HL-60/S4 (cell line): ENCODE data around the gene USP25.

Experiments
- in situ Hi-C: fragments of 300-500 bp; cut with MboI; formaldehyde crosslinking; loops from 2 replicates; pipeline ENCODE4 v1.14.3; 2022; ENCODE audit warnings: low sequenced_read_pairs

The USP25 gene

GRCh38 chr21:15730484-15731242, 881 bp downstream of the USP25 start:
- in situ Hi-C loops, result loop anchor here (10.0 kb wide), 1 partner anchor 46 kb away; no protein-coding TSS in a partner anchor

- in situ Hi-C loops, result loop anchor here (10.0 kb wide), 1 partner anchor 46 kb away; no protein-coding TSS in a partner anchor
Measured at GRCh38 chr21:15731243-15731613, 1.4 kb downstream of the USP25 start.

GRCh38 chr21:15732290-15732995, 2.7 kb downstream of the USP25 start:
- in situ Hi-C loops, result loop anchor here (10.0 kb wide), 1 partner anchor 48 kb away; no protein-coding TSS in a partner anchor

GRCh38 chr21:15732996-15733329, 3.2 kb downstream of the USP25 start:
- in situ Hi-C loops, result loop anchor here (10.0 kb wide), 1 partner anchor 48 kb away; no protein-coding TSS in a partner anchor

GRCh38 chr21:15735409-15735808, 5.6 kb downstream of the USP25 start:
- in situ Hi-C loops, result loop anchor here (10.0 kb wide), 1 partner anchor 51 kb away; no protein-coding TSS in a partner anchor

DNA sequence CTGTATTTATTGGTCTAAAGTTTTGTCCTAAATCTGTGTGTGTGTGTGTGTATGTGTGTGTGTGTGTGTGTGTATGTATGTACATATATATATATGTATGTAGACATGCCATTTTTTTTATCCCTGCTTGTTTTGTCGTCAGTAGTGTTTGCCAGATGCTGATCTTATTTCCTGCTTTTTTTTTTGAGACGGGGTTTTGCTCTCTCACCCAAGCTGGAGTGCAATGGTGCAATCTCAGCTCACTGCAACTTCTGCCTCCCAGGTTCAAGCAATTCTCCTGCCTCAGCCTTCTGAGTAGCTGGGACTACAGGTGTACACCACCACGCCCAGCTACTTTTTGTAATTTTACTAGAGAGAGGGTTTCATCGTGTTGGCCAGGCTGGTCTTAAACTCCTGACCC, 6.1 kb downstream of the USP25 start:
- in situ Hi-C loops, result loop anchor here (10.0 kb wide), 1 partner anchor 51 kb away; no protein-coding TSS in a partner anchor

GRCh38 chr21:15738779-15739178, 9.0 kb downstream of the USP25 start:
- in situ Hi-C loops, result loop anchor here (10.0 kb wide), 1 partner anchor 54 kb away; no protein-coding TSS in a partner anchor

- in situ Hi-C loops, result no loop called here
Measured at GRCh38 chr21:15740383-15740782, 10.6 kb downstream of the USP25 start.

DNA sequence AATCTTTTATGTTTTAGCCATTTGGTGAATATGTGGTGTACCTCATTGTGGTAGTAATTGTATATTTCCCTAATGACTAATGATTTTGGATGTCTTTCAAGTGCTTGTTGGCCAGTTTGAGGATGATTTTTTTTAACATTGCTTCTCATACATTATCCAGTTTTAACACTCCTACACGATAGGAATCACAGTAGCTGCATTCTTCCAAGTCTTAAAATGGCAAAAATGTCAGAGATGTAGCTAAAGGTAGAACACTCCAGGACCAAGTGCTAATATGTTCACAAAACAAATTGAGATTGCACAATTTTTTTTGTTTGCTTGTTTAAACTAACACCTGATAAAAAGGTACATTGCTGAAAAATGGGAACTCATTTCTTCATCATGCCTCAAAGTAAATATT, 11.7 kb downstream of the USP25 start:
- in situ Hi-C loops, result no loop called here

DNA sequence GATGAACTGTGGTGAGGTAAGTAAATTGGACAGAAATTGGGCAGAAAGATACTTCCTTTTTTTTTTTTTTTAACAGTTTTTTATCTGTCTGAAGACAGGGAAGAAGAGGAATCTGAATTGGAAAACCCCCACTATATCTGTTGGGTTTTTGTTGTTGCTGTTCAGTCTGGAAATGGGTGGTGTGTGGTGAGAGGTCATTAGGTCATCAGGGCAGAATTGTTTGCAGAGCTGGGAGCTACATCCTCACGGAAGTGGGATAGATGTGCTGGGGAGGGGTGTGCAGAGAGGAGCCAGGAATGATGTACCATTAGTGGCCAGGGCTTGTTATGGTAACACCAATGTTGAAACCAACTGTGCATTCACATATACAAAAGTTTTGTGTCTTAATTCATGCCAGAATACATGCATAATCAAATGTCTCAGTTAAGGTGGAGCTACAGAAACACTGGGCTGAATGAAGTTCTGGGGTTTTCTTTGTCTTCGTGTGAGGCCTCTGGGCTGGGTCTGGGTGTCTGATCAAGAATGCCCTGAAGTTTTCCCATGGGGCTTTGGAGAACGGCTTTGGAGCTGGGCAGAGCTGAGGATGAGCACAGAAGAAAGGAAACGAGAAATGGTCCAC, 12.4 kb downstream of the USP25 start:
- in situ Hi-C loops, result no loop called here

- in situ Hi-C loops, result no loop called here
Measured at GRCh38 chr21:15742694-15743093, 12.9 kb downstream of the USP25 start.

- in situ Hi-C loops, result no loop called here
Measured at GRCh38 chr21:15743593-15743992, 13.8 kb downstream of the USP25 start.

GRCh38 chr21:15744926-15745325, 15.1 kb downstream of the USP25 start:
- in situ Hi-C loops, result no loop called here

DNA sequence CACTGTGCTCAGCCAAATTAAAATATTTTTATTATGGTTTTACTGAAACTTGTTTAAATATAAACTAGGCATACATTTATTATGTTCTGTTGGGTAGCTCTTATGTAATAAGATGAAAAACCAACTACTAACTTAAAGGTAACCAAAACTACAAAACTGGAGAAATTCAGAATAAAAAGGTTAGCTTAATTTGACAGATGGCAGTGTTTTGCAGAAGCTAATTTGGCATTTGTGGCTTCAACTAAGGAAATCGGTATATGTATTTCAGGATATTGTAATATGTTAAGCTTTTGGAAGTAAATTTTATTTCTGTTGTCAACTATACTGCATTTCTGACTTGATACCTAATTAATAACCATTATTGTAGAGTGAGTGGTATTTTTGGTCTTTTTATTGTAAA, 18.8 kb downstream of the USP25 start:
- in situ Hi-C loops, result no loop called here

GRCh38 chr21:15749082-15749860, 19.5 kb downstream of the USP25 start:
- in situ Hi-C loops, result no loop called here

- in situ Hi-C loops, result no loop called here
Measured at GRCh38 chr21:15749861-15750159, 20.0 kb downstream of the USP25 start.

DNA sequence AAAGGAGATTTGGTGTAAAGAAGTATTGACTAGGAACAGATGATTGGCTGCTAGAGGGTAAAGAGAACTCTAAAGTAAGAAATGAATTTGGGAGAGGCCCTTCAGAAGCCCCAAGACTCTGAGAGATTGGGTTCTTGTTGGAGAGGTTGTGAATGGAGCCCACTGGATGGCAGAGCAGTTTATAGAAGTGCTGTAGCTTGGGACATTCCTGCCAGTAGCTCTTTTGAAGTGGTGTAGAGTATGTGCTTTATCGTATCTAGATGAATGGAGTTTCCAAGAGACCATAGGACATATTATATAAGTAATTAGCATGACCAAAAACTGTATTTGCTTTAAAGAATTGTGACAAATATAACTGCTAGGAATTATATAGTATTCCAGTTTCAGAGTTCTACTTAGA, 21.3 kb downstream of the USP25 start:
- in situ Hi-C loops, result no loop called here

GRCh38 chr21:15751546-15751945, 21.8 kb downstream of the USP25 start:
- in situ Hi-C loops, result no loop called here

GRCh38 chr21:15752763-15753407, 23.1 kb downstream of the USP25 start:
- in situ Hi-C loops, result no loop called here

DNA sequence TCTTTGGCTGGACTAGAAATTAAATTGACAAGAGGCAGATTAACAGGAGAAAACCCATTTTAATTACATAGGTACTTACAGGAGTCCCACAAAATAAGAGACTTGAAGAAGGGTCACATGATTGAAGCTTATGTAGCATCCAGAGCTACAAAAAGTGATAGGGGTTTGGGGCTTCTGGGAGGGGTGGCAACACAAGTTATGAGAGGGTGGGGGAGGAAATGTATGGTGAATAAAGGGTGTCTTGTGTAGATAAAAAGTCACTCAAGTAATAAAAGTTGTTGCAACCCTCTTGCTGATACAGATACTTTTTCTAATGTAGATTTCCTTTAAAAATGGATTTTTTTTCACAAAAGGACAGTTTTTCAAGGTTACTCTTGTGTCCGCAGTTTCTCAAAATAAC, 24.0 kb downstream of the USP25 start:
- in situ Hi-C loops, result no loop called here

GRCh38 chr21:15754640-15755039, 24.9 kb downstream of the USP25 start:
- in situ Hi-C loops, result no loop called here
